ENCODE results near the gene TAB2. TPM values are rescaled to one million over a fixed set of nuclear protein-coding genes. Genes with fewer than 3 reads are reported as not detected.
A peak's percentile ranks its signal among the peaks of the same experiment; 100 is the strongest.

TAB2 gene
- total RNA-seq, 1 experiment from 2014 or later: 43.6 TPM

DNA sequence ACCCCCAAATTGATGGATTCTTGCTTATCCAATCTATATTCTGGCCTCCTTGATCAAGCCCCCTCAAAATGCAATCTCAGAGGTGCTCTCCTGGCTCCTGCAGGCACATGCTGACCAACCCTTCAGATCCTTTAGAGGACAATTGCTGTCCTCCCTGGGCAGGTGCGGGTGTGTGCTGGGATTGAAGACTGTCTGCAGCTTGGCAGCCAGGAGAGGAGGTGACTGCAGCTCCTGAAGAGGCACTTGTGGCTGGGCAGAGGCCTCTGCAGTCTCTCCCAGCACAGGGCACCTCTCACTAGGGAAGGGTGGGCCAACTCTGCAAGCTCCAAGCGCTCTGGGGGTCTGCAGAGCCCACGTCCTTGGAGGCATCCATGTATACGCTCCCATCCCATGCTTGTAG lies 111.1 kb downstream of the TAB2 start:
- no peaks in the 10 kb centered on the region for H3K9me3 Mint-ChIP-seq (ENCODE audit: unreplicated experiment)
- no TSS peak for BruUV-seq (replicated peaks)
- Histone ChIP-seq H3K9me3 (no peaks in the 10 kb centered on the region), H3K4me3 (ENCODE audit: low read depth, low read length) (no peak overlapping the region), H3K27me3 (replicated peaks; ENCODE audit: control insufficient read depth, insufficient read depth, low read length) (no peaks in the 10 kb centered on the region), H3K4me1 (no peaks in the 10 kb centered on the region), H3K36me3 (ENCODE audit: control insufficient read depth, insufficient read depth, low read length) (no peaks in the 10 kb centered on the region)
- TF ChIP-seq, protein P1, sequence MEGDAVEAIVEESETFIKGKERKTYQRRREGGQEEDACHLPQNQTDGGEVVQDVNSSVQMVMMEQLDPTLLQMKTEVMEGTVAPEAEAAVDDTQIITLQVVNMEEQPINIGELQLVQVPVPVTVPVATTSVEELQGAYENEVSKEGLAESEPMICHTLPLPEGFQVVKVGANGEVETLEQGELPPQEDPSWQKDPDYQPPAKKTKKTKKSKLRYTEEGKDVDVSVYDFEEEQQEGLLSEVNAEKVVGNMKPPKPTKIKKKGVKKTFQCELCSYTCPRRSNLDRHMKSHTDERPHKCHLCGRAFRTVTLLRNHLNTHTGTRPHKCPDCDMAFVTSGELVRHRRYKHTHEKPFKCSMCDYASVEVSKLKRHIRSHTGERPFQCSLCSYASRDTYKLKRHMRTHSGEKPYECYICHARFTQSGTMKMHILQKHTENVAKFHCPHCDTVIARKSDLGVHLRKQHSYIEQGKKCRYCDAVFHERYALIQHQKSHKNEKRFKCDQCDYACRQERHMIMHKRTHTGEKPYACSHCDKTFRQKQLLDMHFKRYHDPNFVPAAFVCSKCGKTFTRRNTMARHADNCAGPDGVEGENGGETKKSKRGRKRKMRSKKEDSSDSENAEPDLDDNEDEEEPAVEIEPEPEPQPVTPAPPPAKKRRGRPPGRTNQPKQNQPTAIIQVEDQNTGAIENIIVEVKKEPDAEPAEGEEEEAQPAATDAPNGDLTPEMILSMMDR (IDR thresholded peaks at IDR 0.05; ENCODE audit: insufficient read depth in 1 of 2, low read depth in 1 of 2, low read length in 1 of 2, severe bottlenecking in 1 of 2, unreplicated experiment in 1 of 2): no peak
- POLR2A ChIA-PET: no interaction called here
- H3K27me3 Mint-ChIP-seq (ENCODE audit: insufficient read depth, unreplicated experiment): peaks cover 2% of the 10 kb centered on the region
- H3K4me3 Mint-ChIP-seq (ENCODE audit: unreplicated experiment): no peak overlapping the region
- CTCF ChIA-PET: interaction anchor here (0.7 kb wide), 1 partner anchor 347 kb away, joined by 3 read pairs; no protein-coding TSS in a partner anchor
- no peaks in the 10 kb centered on the region for H3K36me3 Mint-ChIP-seq (ENCODE audit: insufficient read depth, unreplicated experiment)
- intact Hi-C loops (cut with micrococcal nuclease; ENCODE audit: unreplicated experiment): no loop called here
- peaks cover 10% of the 10 kb centered on the region for H3K4me1 Mint-ChIP-seq (ENCODE audit: low read depth, unreplicated experiment)
- H3K27ac Mint-ChIP-seq (ENCODE audit: unreplicated experiment): no peak overlapping the region
- no peak for DNase-seq

DNA sequence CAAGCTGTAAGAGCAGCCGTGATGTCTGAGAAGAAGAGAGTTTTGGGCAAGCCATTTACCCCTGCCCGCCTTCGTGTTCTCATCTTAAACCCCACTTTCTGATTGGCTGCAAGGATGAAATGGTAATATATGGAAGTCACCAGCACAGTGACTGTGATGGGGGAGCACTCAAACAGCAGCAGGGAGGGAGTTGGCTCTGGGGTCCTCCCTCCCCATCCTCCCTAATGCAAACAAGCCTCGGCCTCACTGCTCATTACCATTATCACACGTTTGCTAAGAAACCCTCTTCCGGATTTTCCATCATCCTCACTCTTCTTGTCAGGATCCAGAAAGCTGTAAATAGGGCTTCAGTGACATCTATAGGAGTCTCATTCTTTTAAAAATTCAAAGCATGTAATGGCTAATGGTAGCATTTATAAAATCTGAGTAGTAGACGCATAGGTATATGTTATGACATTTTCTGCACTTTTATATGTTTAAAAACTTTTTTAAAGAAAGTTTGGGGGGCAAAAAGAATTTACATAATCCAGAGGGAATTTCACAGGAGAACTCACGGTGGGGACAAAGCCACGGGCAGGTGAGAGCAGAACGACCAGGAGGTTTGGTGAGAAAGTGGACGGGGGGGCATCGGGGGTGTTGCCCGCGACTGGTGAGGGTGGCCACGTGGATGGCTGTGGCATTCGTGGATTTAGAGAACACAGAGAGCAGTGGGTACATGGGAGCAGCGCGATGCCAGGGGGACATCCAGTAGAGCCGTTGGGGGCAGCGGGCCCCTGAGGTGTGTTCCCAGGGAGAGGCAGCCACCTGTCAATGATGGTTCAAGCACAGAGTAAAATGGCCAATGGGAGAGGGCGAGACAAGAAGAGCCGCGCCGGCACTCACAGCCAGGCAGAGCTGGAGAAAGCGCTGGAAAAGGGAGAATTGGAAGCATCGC lies 112.2 kb downstream of the TAB2 start:
- ChIA-PET CTCF (no interaction called here), POLR2A (no interaction called here)
- Histone ChIP-seq H3K27me3 (replicated peaks; ENCODE audit: control insufficient read depth, insufficient read depth, low read length) (no peaks in the 10 kb centered on the region), H3K4me3 (ENCODE audit: low read depth, low read length) (no peak overlapping the region), H3K36me3 (ENCODE audit: control insufficient read depth, insufficient read depth, low read length) (no peaks in the 10 kb centered on the region), H3K9me3 (no peaks in the 10 kb centered on the region), H3K4me1 (no peaks in the 10 kb centered on the region)
- TF ChIP-seq, protein P1 (IDR thresholded peaks at IDR 0.05; ENCODE audit: insufficient read depth in 1 of 2, low read depth in 1 of 2, low read length in 1 of 2, severe bottlenecking in 1 of 2, unreplicated experiment in 1 of 2): no peak
- intact Hi-C loops (cut with micrococcal nuclease; ENCODE audit: unreplicated experiment): no loop called here
- H3K4me1 Mint-ChIP-seq (ENCODE audit: low read depth, unreplicated experiment): peaks cover 8% of the 10 kb centered on the region
- H3K27me3 Mint-ChIP-seq (ENCODE audit: insufficient read depth, unreplicated experiment): peaks cover 2% of the 10 kb centered on the region
- no peak overlapping the region for H3K4me3 Mint-ChIP-seq (ENCODE audit: unreplicated experiment)
- no peak overlapping the region for H3K27ac Mint-ChIP-seq (ENCODE audit: unreplicated experiment)
- no peaks in the 10 kb centered on the region for H3K9me3 Mint-ChIP-seq (ENCODE audit: unreplicated experiment)
- no TSS peak for BruUV-seq (replicated peaks)
- no peaks in the 10 kb centered on the region for H3K36me3 Mint-ChIP-seq (ENCODE audit: insufficient read depth, unreplicated experiment)
- DNase-seq: no peak

DNA sequence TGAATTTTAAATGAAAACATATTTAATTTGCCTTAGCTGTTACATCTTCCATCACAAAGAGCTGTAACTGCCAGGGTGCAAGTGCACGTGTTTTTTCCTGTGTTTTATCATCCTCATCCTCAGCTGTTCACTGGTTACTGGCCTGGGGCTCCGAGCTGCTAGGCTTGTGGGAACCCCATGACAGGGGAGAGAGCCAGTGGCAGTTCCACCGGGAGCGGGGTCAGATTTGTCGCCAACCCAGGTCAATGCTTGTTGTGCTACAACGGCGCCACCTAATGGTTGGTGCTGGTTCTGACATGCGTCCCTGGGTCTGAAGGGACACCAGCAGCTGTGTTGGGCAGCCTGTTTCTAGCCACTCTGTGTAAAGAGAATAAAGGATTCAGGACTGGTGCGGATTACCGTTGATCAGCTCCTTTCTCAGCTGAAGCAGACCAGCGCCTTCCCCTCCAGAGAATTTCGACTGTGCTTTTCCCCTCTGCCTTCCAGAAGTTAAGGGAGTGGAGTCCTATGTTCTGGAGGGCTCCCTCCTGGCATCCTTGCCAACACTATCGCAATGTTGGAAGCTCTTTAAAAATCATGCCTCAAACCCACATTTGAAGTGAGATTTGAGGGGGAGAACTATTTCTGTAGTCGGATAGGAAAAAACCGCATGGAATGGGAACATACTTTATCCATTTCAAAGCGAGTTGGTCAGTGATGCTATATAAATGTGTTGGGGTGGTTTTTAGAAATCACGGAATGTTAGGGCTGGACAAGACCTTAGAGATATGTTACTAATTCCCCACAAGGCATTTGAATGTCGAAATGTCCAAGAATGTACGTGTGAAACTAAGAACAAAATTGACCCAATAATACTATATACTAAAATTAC lies 114.6 kb downstream of the TAB2 start:
- ChIA-PET POLR2A (no interaction called here), CTCF (interaction anchor here (0.7 to 1.5 kb wide), 7 partner anchors 237 to 403 kb away, joined by 3 to 14 read pairs (median 3); no protein-coding TSS in a partner anchor)
- intact Hi-C loops (cut with micrococcal nuclease; ENCODE audit: unreplicated experiment): loop anchor here (1.0 to 2.0 kb wide), 4 partner anchors 85 to 403 kb away; partner anchors contain the start of gene TAB2
- peak; percentile 87 to 91 for DNase-seq
- Mint-ChIP-seq H3K36me3 (ENCODE audit: insufficient read depth, unreplicated experiment) (no peaks in the 10 kb centered on the region), H3K9me3 (ENCODE audit: unreplicated experiment) (no peaks in the 10 kb centered on the region), H3K4me3 (ENCODE audit: unreplicated experiment) (no peak overlapping the region), H3K27me3 (ENCODE audit: insufficient read depth, unreplicated experiment) (peaks cover 2% of the 10 kb centered on the region), H3K27ac (ENCODE audit: unreplicated experiment) (no peak overlapping the region), H3K4me1 (ENCODE audit: low read depth, unreplicated experiment) (peaks cover 8% of the 10 kb centered on the region)
- Histone ChIP-seq H3K4me1 (no peaks in the 10 kb centered on the region), H3K36me3 (ENCODE audit: control insufficient read depth, insufficient read depth, low read length) (no peaks in the 10 kb centered on the region), H3K4me3 (ENCODE audit: low read depth, low read length) (no peak overlapping the region), H3K9me3 (no peaks in the 10 kb centered on the region), H3K27me3 (replicated peaks; ENCODE audit: control insufficient read depth, insufficient read depth, low read length) (no peaks in the 10 kb centered on the region)
- BruUV-seq (replicated peaks): no TSS peak
- TF ChIP-seq, protein P1 (IDR thresholded peaks at IDR 0.05; ENCODE audit: insufficient read depth in 1 of 2, low read depth in 1 of 2, low read length in 1 of 2, severe bottlenecking in 1 of 2, unreplicated experiment in 1 of 2): peak; percentile 79 to 88

Measured in Caco-2 (cell line).